ENCODE measurements around the gene ISM1. TPM values are rescaled to one million over a fixed set of nuclear protein-coding genes. Genes with fewer than 3 reads are reported as not detected.

ISM1 gene
- total RNA-seq, 2 donors from 2014 or later = 20.4 to 25.1 TPM

GRCh38 chr20:13286607-13287006, 65.5 kb downstream of the ISM1 start:
- DNase-seq (ENCODE audit: low spot score) (no peak), ATAC-seq (ENCODE audit: insufficient number of reproducible peaks, low FRiP score, low read depth) (no peak)
- no peaks in the 10 kb centered on the region for H3K27me3 ChIP-seq (replicated peaks; ENCODE audit: insufficient read depth)
- no peaks in the 10 kb centered on the region for H3K36me3 ChIP-seq
- no peaks in the 10 kb centered on the region for H3K9me3 ChIP-seq
- TF ChIP-seq CTCF (IDR thresholded peaks at IDR 0.05) = no peak
- no peak overlapping the region for H3K27ac ChIP-seq
- H3K4me3 ChIP-seq = no peak overlapping the region
- no peaks in the 10 kb centered on the region for H3K4me1 ChIP-seq (ENCODE audit: control insufficient read depth in 1 of 2, low read depth in 2 of 2)

GRCh38 chr20:13288357-13288756, 67.3 kb downstream of the ISM1 start:
- Histone ChIP-seq H3K4me1 (ENCODE audit: control insufficient read depth in 1 of 2, low read depth in 2 of 2) (no peaks in the 10 kb centered on the region), H3K27me3 (replicated peaks; ENCODE audit: insufficient read depth) (no peaks in the 10 kb centered on the region), H3K27ac (no peak overlapping the region), H3K4me3 (no peak overlapping the region), H3K9me3 (no peaks in the 10 kb centered on the region), H3K36me3 (no peaks in the 10 kb centered on the region)
- DNase-seq (ENCODE audit: low spot score) (no peak), ATAC-seq (ENCODE audit: insufficient number of reproducible peaks, low FRiP score, low read depth) (no peak)
- TF ChIP-seq CTCF (IDR thresholded peaks at IDR 0.05) = no peak

DNA sequence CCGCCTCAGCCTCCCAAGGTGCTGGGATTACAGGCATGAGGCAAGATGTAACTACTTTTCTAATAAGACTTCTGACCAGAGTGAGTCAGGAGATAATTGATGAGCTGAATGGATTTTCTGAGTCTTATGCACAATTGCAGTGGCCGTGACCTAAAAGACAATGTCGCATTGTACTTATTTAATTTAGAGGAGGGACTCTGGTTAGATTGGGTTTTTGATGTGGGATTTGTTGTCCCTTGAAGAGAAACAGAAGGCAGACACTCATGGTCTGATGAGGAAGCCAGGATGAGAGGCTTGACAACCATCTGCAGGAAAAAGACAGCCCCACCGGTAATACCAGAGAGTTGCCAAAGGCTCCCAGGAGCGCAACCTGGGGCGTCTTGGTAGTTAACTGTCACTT, 68.0 kb downstream of the ISM1 start:
- Histone ChIP-seq H3K4me3 (no peak overlapping the region), H3K9me3 (no peaks in the 10 kb centered on the region), H3K36me3 (no peaks in the 10 kb centered on the region), H3K27ac (no peak overlapping the region), H3K27me3 (replicated peaks; ENCODE audit: insufficient read depth) (no peaks in the 10 kb centered on the region), H3K4me1 (ENCODE audit: control insufficient read depth in 1 of 2, low read depth in 2 of 2) (no peaks in the 10 kb centered on the region)
- DNase-seq (ENCODE audit: low spot score) (no peak), ATAC-seq (ENCODE audit: insufficient number of reproducible peaks, low FRiP score, low read depth) (no peak)
- no peak for TF ChIP-seq CTCF (IDR thresholded peaks at IDR 0.05)

DNA sequence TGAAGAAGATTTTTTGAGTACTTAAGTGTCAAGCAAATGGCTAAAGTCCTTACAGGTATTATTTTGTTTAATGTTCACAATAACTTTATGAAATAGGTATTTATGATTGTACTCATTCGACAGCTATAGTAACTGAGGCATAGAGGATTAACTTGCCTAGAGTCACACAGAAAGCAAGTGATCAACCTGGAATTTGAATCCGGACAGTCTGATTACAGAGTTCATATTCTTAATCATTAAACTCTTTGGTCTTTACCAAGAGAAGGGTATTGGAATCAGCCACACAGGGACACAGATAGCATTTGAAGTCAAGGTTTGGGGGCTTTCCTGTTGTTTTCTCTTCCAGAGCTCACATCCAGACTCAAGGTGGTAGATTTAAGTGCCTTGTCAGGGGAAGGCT, 69.7 kb downstream of the ISM1 start:
- TF ChIP-seq CTCF (IDR thresholded peaks at IDR 0.05) = no peak
- Histone ChIP-seq H3K4me3 (no peak overlapping the region), H3K27me3 (replicated peaks; ENCODE audit: insufficient read depth) (no peaks in the 10 kb centered on the region), H3K27ac (no peak overlapping the region), H3K36me3 (no peaks in the 10 kb centered on the region), H3K9me3 (no peaks in the 10 kb centered on the region), H3K4me1 (ENCODE audit: control insufficient read depth in 1 of 2, low read depth in 2 of 2) (no peaks in the 10 kb centered on the region)
- ATAC-seq (ENCODE audit: insufficient number of reproducible peaks, low FRiP score, low read depth) (no peak), DNase-seq (ENCODE audit: low spot score) (no peak)

GRCh38 chr20:13291157-13291556, 70.1 kb downstream of the ISM1 start:
- H3K36me3 ChIP-seq = no peaks in the 10 kb centered on the region
- no peak overlapping the region for H3K27ac ChIP-seq
- TF ChIP-seq CTCF (IDR thresholded peaks at IDR 0.05) = no peak
- no peaks in the 10 kb centered on the region for H3K4me1 ChIP-seq (ENCODE audit: control insufficient read depth in 1 of 2, low read depth in 2 of 2)
- H3K9me3 ChIP-seq = no peaks in the 10 kb centered on the region
- DNase-seq (ENCODE audit: low spot score) = no peak
- no peak for ATAC-seq (ENCODE audit: insufficient number of reproducible peaks, low FRiP score, low read depth)
- no peak overlapping the region for H3K4me3 ChIP-seq
- no peaks in the 10 kb centered on the region for H3K27me3 ChIP-seq (replicated peaks; ENCODE audit: insufficient read depth)
